Gastrocnemius medialis (tissue), 4 donors: ENCODE data around the gene RRP12. TPM values are rescaled to one million over a fixed set of nuclear protein-coding genes. Genes with fewer than 3 reads are reported as not detected.
A peak's percentile ranks its signal among the peaks of the same experiment; 100 is the strongest.

Experiments
- ATAC-seq, 2 donors: fragments of 150-250 bp; one replicate each; pipeline ENCODE4 v1.9.1; 2016
- DNase-seq, 2 donors: peaks; one replicate each; pipeline ENCODE4 v3.0.0-alpha.2; 2019
- H3K27ac ChIP-seq, 4 donors: fragments of 200-600 bp; sonication (generic); 1 replicate in 1 of 4; 2 replicates in 3 of 4; pipeline ENCODE4 v1.5.1; 2016 to 2018; ENCODE audit warnings: mild to moderate bottlenecking in 2 of 4, moderate library complexity in 1 of 4
- H3K27me3 ChIP-seq, 3 donors: fragments of 200-600 bp; sonication (generic) in 2 of 3; 1 replicate in 1 of 3; 2 replicates in 2 of 3; pipeline versions ENCODE4 v1.5.1 to v1.6.0; 2016 to 2019; ENCODE audit warnings: mild to moderate bottlenecking in 1 of 3, moderate library complexity in 1 of 3
- H3K36me3 ChIP-seq, 2 donors: fragments of 200-600 bp; sonication (generic) in 1 of 2; one replicate each; pipeline ENCODE4 v1.5.1; 2017 to 2018
- H3K4me1 ChIP-seq, 2 donors: fragments of 200-600 bp; sonication (generic) in 1 of 2; one replicate each; pipeline ENCODE4 v1.5.1; 2016 to 2017; ENCODE audit warnings: mild to moderate bottlenecking in 2 of 2
- H3K4me3 ChIP-seq, 4 donors: fragments of 200-600 bp; sonication (generic) in 3 of 4; 1 replicate in 1 of 4; 2 replicates in 3 of 4; pipeline ENCODE4 v1.5.1; 2016 to 2019; ENCODE audit warnings: mild to moderate bottlenecking in 2 of 4
- H3K9me3 ChIP-seq, 3 donors: fragments of 200-600 bp; sonication (generic) in 2 of 3; 1 replicate in 1 of 3; 2 replicates in 2 of 3; pipeline ENCODE4 v1.5.1; 2016 to 2019
- POLR2A ChIP-seq, 2 donors: fragments of 450-650 bp; IDR thresholded peaks; one replicate each; pipeline ENCODE4 v1.6.1; 2017; ENCODE audit warnings: antibody characterized with exemption in 2 of 2, mild to moderate bottlenecking in 2 of 2, moderate library complexity in 2 of 2
- in situ Hi-C, 4 donors: fragments of 200-750 bp; cut with MboI; loops; one replicate each; pipeline versions ENCODE4 v1.15.0 to v1.8.0; 2017; ENCODE audit warnings: low sequenced_read_pairs in 4 of 4
- intact Hi-C: fragments of 100-400 bp; cut with DNase I; formaldehyde crosslinking; loops from one replicate; pipeline ENCODE4 v1.15.1; 2023; ENCODE audit warnings: low total_unique reads
- total RNA-seq, 4 donors: library from RNA; depleted of rRNA; stranded (reverse); fragments of >200 nt; gene quantifications; one replicate each; pipeline versions ENCODE4 v1.1.0 to v1.2.3, GENCODE V29; 2016
- TF ChIP-seq, protein P1 (sequence below), 5 experiments: fragments of 450-650 bp in 3 of 5; fragments of 200-600 bp in 2 of 5; sonication (generic) in 2 of 5; IDR thresholded peaks in 4 of 5; conservative IDR thresholded peaks in 1 of 5; 1 replicate in 4 of 5; 2 replicates in 1 of 5; pipeline ENCODE4 v1.5.1; 2016 to 2019; ENCODE audit warnings: antibody characterized with exemption in 5 of 5, mild to moderate bottlenecking in 3 of 5, moderate library complexity in 3 of 5

RRP12 gene
- total RNA-seq, 4 donors from 2014 or later = 41.9 to 61.4 (median 49.9) TPM

DNA sequence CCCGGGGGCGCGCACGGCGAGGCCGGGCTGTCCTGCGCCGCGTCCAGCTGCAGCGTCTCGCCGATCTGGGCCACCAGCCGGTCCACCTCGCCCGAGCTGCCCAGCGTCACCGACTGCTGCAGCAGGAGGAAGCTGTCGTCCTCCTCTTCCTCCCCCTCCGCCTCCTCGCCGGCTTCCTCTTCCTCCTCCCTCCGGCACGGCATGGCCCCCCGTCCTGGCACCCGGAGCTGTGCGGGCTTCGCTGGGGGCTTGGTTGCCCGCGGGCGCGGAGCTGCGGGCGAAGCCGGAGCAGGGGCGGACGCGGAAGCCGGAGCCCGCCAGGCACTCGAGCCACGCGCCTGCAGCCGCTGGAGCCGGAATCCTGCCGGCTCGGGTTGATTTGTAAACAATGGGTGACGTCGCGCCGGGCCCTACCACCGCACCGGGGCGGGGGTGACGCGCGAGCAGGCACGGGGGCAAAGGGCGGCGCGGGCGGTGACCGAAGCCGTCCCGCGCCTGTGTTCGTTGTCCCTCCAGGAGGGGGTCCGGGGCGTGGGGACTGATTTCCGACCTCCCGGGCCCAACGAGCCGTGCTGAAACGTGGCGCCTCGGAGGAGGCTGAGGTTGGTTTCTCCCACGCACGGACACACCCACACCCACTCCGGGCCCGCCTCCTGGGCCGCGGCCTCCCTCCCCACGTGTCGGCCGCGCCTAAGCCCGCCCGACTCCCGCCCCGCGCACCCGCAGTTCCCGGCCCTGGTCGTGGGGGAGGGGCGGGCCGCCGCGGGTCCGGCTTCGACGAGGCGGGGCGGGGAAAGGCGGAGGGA, 66.6 kb downstream of the RRP12 start, which contains the start of gene FRAT2:
TSS of gene FRAT2 (minus strand) at position 360 of the 806 bp plus-strand sequence. CDS start at position 203, 157 bp downstream.
- intact Hi-C loops = loop anchor here (2.0 to 10.0 kb wide), 3 partner anchors 42 to 500 kb away; partner anchors contain the start of genes ARHGAP19, LCOR and RRP12
- peak; percentile 87 to 88 for DNase-seq
- ATAC-seq = peak; percentile 88 to 91
- TF ChIP-seq, protein P1, sequence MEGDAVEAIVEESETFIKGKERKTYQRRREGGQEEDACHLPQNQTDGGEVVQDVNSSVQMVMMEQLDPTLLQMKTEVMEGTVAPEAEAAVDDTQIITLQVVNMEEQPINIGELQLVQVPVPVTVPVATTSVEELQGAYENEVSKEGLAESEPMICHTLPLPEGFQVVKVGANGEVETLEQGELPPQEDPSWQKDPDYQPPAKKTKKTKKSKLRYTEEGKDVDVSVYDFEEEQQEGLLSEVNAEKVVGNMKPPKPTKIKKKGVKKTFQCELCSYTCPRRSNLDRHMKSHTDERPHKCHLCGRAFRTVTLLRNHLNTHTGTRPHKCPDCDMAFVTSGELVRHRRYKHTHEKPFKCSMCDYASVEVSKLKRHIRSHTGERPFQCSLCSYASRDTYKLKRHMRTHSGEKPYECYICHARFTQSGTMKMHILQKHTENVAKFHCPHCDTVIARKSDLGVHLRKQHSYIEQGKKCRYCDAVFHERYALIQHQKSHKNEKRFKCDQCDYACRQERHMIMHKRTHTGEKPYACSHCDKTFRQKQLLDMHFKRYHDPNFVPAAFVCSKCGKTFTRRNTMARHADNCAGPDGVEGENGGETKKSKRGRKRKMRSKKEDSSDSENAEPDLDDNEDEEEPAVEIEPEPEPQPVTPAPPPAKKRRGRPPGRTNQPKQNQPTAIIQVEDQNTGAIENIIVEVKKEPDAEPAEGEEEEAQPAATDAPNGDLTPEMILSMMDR (IDR thresholded peaks at IDR 0.05 in 4 of 5, conservative IDR thresholded peaks at IDR 0.05 in 1 of 5) = no peak
- TF ChIP-seq POLR2A (IDR thresholded peaks at IDR 0.05) = peak; percentile 80 to 92
- Histone ChIP-seq H3K27me3 (no peaks in the 10 kb centered on the region), H3K4me1 (peaks cover 36 to 43% of the 10 kb centered on the region in 2 donors), H3K9me3 (no peaks in the 10 kb centered on the region), H3K4me3 (peak within 1 kb of the TSS; percentile 72 to 100 (median 88)), H3K27ac (peak within 1 kb of the TSS; percentile 83 to 98 (median 90)), H3K36me3 (no peaks in the 10 kb centered on the region)
- in situ Hi-C loops = loop anchor here in 1 of 4 donors (10.0 kb wide), 1 partner anchor 50 kb away; no protein-coding TSS in a partner anchor

DNA sequence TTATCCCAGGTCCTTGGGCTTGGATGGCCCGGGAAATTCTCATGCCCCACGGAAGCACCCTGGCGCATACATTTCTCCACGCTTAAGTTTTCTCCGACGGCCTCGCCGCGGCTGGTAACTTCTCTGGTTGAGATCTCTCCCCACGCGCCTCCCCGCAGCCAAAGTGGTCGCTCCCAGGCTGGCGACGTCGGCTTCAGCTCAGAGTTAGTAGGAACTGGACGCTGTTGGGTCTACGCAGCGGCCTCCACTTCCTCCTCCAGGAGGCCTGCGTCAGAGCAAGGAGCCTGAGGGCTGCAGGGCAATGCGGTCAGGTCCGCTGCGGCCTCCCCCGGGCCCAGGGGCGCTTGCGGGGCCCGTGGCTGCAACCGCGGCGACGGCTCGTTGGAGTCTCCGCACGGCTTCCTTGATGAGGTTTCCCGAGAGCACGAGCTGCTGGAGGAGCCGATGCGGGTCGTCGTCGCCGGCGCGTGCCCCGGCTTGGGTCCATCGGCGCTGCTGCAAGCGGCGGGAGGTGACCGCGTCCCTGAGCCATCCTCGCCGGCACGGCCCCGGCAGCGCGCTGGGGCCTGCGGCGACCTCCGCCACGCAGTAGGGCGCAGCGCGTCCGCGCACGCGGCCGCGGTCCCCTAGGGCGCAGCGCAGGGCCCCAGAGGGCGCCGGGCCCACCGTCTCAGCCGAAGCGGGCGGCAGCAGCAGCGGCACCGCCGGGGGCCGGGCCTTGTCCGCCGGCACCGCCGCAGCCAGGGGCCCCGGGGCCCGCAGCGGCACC, 67.4 kb downstream of the RRP12 start:
- no peaks in the 10 kb centered on the region for H3K27me3 ChIP-seq
- DNase-seq (peak; percentile 13 to 30), ATAC-seq (peak; percentile 20 to 23)
- H3K9me3 ChIP-seq = no peaks in the 10 kb centered on the region
- peak overlapping the region; percentile 72 to 100 (median 88) for H3K4me3 ChIP-seq
- H3K27ac ChIP-seq = peak overlapping the region; percentile 83 to 98 (median 90)
- intact Hi-C loops (loop anchor here (1.0 to 10.0 kb wide), 5 partner anchors 14 to 499 kb away; partner anchors contain the start of genes ARHGAP19, FRAT1, LCOR and RRP12), in situ Hi-C loops (loop anchor here in 1 of 4 donors (10.0 kb wide), 1 partner anchor 49 kb away; no protein-coding TSS in a partner anchor)
- H3K36me3 ChIP-seq = no peaks in the 10 kb centered on the region
- no peak for TF ChIP-seq POLR2A (IDR thresholded peaks at IDR 0.05)
- TF ChIP-seq, protein P1 (IDR thresholded peaks at IDR 0.05 in 4 of 5, conservative IDR thresholded peaks at IDR 0.05 in 1 of 5) = no peak
- peaks cover 36 to 43% of the 10 kb centered on the region in 2 donors for H3K4me1 ChIP-seq

DNA sequence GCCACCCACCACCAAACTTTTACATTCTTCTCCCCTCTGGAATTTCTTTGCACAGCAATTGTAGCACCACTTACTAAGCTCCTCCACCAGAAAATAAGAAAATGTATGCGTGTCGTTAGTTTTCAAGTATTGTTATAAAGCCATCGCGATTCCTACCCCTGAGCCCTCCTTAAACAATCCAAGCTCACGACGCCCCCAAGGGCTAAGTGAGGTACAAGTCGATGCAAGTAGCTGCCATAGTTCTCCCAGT, 67.9 kb downstream of the RRP12 start:
- ATAC-seq (peak in 1 of 2 donors; percentile 4), DNase-seq (no peak)
- Histone ChIP-seq H3K4me3 (peak overlapping the region; percentile 70 to 95 (median 74)), H3K27ac (peak overlapping the region; percentile 82 to 98 (median 90)), H3K9me3 (no peaks in the 10 kb centered on the region), H3K4me1 (peaks cover 36 to 43% of the 10 kb centered on the region in 2 donors), H3K36me3 (no peaks in the 10 kb centered on the region), H3K27me3 (no peaks in the 10 kb centered on the region)
- in situ Hi-C loops = loop anchor here in 1 of 4 donors (10.0 kb wide), 1 partner anchor 48 kb away; no protein-coding TSS in a partner anchor
- intact Hi-C loops = loop anchor here (1.0 to 10.0 kb wide), 4 partner anchors 14 to 498 kb away; partner anchors contain the start of genes ARHGAP19, FRAT1 and LCOR
- TF ChIP-seq, protein P1 (IDR thresholded peaks at IDR 0.05 in 4 of 5, conservative IDR thresholded peaks at IDR 0.05 in 1 of 5) = no peak
- TF ChIP-seq POLR2A (IDR thresholded peaks at IDR 0.05) = no peak

DNA sequence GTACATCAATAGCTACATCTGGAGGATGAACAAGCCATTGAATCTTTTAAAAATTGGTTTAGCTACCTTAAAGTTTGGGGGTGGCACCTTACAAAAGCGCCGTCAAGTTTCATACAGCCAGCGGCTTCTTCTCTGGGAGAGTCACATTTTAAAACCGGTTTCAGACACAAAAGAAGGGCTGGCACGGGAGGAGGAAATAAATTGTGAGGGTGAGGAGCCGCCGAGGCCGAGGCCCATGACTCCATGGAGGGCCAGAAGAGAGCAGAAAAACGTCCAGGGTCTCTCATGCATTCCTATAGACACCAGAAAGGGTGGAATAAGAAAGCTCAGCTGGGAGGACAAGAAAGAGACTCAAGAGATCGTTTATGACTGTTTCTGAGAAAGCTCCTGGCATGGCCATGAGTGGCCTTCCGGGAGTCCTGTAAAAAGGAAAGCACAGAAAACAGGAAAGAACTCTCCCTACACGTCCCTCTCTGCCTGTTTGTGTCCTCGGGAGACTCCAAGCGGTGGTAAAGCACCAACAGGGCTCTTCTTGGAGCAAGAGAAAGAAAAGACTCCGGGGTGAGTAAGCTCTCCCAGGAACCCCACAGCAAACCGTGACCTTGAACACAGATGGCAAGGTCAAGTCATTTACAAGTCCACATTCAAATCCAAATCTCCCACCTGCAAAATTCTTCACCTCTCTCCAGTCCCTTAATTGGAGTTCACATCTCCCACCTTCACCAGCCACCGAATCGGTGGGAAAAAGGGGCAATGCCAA, 68.4 kb downstream of the RRP12 start:
- TF ChIP-seq, protein P1 (IDR thresholded peaks at IDR 0.05 in 4 of 5, conservative IDR thresholded peaks at IDR 0.05 in 1 of 5) = peak in 2 of 5 experiments; percentile 36 to 41
- TF ChIP-seq POLR2A (IDR thresholded peaks at IDR 0.05) = no peak
- Histone ChIP-seq H3K9me3 (no peaks in the 10 kb centered on the region), H3K4me1 (peaks cover 36 to 43% of the 10 kb centered on the region in 2 donors), H3K36me3 (no peaks in the 10 kb centered on the region), H3K27ac (peak overlapping the region; percentile 82 to 98 (median 90)), H3K27me3 (no peaks in the 10 kb centered on the region), H3K4me3 (peak overlapping the region; percentile 70 to 95 (median 74))
- DNase-seq (peak; percentile 31 to 59), ATAC-seq (peak; percentile 54)
- intact Hi-C loops = loop anchor here (1.0 to 10.0 kb wide), 4 partner anchors 13 to 498 kb away; partner anchors contain the start of genes ARHGAP19, FRAT1 and LCOR
- in situ Hi-C loops = loop anchor here in 1 of 4 donors (10.0 kb wide), 1 partner anchor 48 kb away; no protein-coding TSS in a partner anchor
